GM12872 (cell line): ENCODE measurements around the gene TLCD1.

Source experiments
- TF ChIP-seq, protein P1 (sequence below): IDR thresholded peaks from 3 replicates; pipeline ENCODE4 v1.5.1; 2011; ENCODE audit warnings: low read depth, mild to moderate bottlenecking, low read length, moderate library complexity; ENCODE audit not compliant: insufficient read depth

TLCD1 gene

DNA sequence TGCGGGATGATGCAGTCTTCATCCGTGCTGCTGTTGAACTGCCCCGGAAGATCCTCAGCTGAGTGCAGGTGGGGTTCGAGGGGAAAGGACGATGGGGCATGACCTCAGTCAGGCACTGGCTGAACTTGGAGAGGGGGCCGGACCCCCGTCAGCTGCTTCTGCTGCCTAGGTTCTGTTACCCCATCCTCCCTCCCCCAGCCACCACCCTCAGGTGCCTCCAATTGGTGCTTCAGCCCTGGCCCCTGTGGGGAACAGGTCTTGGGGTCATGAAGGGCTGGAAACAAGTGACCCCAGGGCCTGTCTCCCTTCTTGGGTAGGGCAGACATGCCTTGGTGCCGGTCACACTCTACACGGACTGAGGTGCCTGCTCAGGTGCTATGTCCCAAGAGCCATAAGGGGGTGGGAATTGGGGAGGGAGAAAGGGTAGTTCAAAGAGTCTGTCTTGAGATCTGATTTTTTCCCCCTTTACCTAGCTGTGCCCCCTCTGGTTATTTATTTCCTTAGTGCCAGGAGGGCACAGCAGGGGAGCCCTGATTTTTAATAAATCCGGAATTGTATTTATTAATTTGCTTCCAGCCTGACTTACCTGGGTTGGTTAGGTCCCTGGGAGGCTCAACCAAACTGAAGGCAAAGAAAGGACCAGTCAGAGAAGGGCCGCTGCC, 23.6 kb upstream of the TLCD1 start:
- TF ChIP-seq, protein P1, sequence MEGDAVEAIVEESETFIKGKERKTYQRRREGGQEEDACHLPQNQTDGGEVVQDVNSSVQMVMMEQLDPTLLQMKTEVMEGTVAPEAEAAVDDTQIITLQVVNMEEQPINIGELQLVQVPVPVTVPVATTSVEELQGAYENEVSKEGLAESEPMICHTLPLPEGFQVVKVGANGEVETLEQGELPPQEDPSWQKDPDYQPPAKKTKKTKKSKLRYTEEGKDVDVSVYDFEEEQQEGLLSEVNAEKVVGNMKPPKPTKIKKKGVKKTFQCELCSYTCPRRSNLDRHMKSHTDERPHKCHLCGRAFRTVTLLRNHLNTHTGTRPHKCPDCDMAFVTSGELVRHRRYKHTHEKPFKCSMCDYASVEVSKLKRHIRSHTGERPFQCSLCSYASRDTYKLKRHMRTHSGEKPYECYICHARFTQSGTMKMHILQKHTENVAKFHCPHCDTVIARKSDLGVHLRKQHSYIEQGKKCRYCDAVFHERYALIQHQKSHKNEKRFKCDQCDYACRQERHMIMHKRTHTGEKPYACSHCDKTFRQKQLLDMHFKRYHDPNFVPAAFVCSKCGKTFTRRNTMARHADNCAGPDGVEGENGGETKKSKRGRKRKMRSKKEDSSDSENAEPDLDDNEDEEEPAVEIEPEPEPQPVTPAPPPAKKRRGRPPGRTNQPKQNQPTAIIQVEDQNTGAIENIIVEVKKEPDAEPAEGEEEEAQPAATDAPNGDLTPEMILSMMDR: no peak

- TF ChIP-seq, protein P1: no peak
Observed at GRCh38 chr17:28748852-28749515, 23.0 kb upstream of the TLCD1 start.

- TF ChIP-seq, protein P1: no peak
Observed at GRCh38 chr17:28747801-28748750, 22.0 kb upstream of the TLCD1 start.

GRCh38 chr17:28747051-28747691, 21.1 kb upstream of the TLCD1 start:
- TF ChIP-seq, protein P1: no peak

DNA sequence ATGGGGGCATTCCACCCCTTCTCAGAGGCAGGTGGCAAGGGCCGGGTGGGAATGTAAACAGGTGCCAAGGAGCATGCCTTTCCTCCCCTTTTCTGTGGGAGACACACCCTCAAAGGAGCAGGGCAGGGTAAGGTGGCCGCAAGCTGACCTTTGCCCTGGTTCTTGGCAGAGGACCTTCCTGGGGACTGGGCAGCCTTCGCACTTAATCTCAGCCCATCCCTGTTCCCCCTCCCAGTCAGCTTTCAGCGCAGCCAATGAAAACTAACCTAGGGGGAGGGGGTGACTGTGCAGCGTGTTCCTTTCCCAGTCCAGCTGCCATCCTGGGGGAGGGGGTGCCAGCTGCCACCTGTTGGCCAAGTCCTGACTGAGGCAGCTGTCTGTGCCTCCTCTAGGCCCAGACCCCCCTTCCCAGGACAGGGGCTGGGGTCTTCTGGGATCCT, 20.6 kb upstream of the TLCD1 start:
- TF ChIP-seq, protein P1: no peak

GRCh38 chr17:28745786-28746411, 19.9 kb upstream of the TLCD1 start:
- TF ChIP-seq, protein P1: no peak
